Stimulated activated CD4-positive, alpha-beta T cell treated with anti-CD3 and anti-CD28 coated beads, Interleukin-15, amount 100 ng/mL, for 1 hour (primary cell): Measurements from ENCODE around the gene USP20.
A peak's percentile ranks its signal among the peaks of the same experiment; 100 is the strongest.

Experiments
- DNase-seq, 2 donors: peaks; one replicate each; pipeline ENCODE4 v3.0.0-alpha.2; 2020; ENCODE audit warnings: low read depth in 1 of 2, low spot score in 1 of 2

USP20 gene

GRCh38 chr9:129853614-129854013 is 18.4 kb downstream of the USP20 start:
- no peak for DNase-seq

GRCh38 chr9:129854588-129855110 is 19.4 kb downstream of the USP20 start:
- no peak for DNase-seq

- no peak for DNase-seq
These were observed 21.9 kb downstream of the USP20 start for GRCh38 chr9:129857207-129857606.

- DNase-seq: no peak
These were observed 23.1 kb downstream of the USP20 start for GRCh38 chr9:129858167-129858962.

- DNase-seq: no peak
These were observed 25.6 kb downstream of the USP20 start for GRCh38 chr9:129860653-129861446.

GRCh38 chr9:129861447-129861827 is 26.2 kb downstream of the USP20 start:
- no peak for DNase-seq

GRCh38 chr9:129863059-129863690 is 27.9 kb downstream of the USP20 start:
- peak in 1 of 2 donors; percentile 55 for DNase-seq

GRCh38 chr9:129864991-129865647 is 29.9 kb downstream of the USP20 start:
- no peak for DNase-seq

- no peak for DNase-seq
These were observed 30.5 kb downstream of the USP20 start for GRCh38 chr9:129865668-129866320.

- no peak for DNase-seq
These were observed 31.3 kb downstream of the USP20 start for GRCh38 chr9:129866394-129867135.

GRCh38 chr9:129867136-129868022 is 32.1 kb downstream of the USP20 start:
- DNase-seq: no peak

- no peak for DNase-seq
These were observed 33.0 kb downstream of the USP20 start for GRCh38 chr9:129868023-129868871.

- peak; percentile 66 to 81 for DNase-seq
These were observed 33.7 kb downstream of the USP20 start for GRCh38 chr9:129868872-129869486.

- no peak for DNase-seq
These were observed 34.6 kb downstream of the USP20 start for GRCh38 chr9:129869585-129870501.

GRCh38 chr9:129871046-129871445 is 35.8 kb downstream of the USP20 start:
- no peak for DNase-seq

GRCh38 chr9:129873563-129874190 is 38.4 kb downstream of the USP20 start:
- no peak for DNase-seq
